Measurements from ENCODE around the gene RRM2. TPM values are rescaled to one million over a fixed set of nuclear protein-coding genes. Genes with fewer than 3 reads are reported as not detected.
"Not testable (repeated sequence)": the region's sequence is repeated elsewhere in the genome, so short reads cannot be mapped to it uniquely, and the experiment has no call there.

Gene RRM2
- total and polyA plus RNA-seq, 2 experiments from 2014 or later: 108 to 119 TPM

GRCh38 chr2:10091182-10091888 lies 31.2 kb upstream of the RRM2 start (continued):
- no peak for TF ChIP-seq ZNF462 (CRISPR knock-in tag; IDR thresholded peaks at IDR 0.05)
- TF ChIP-seq ETS1 (IDR thresholded peaks at IDR 0.05): no peak
- TF ChIP-seq EZH2 (IDR thresholded peaks at IDR 0.05; ENCODE audit: low read depth, unreplicated experiment): no peak
- no peak for TF ChIP-seq STAT1 (IDR thresholded peaks at IDR 0.05; ENCODE audit: unreplicated experiment)
- TF ChIP-seq CTCF (conservative IDR thresholded peaks at IDR 0.05; ENCODE audit: low read depth in 2 of 2): no peak
- TF ChIP-seq CREB1 (CRISPR knock-in tag; IDR thresholded peaks at IDR 0.05; ENCODE audit: low read depth): no peak
- TF ChIP-seq ZNF331 (CRISPR knock-in tag; IDR thresholded peaks at IDR 0.05; ENCODE audit: low read depth): no peak
- no peak for TF ChIP-seq ZNF114 (CRISPR knock-in tag; IDR thresholded peaks at IDR 0.05)
- TF ChIP-seq POLR2AphosphoS5 (IDR thresholded peaks at IDR 0.05; ENCODE audit: low read depth): no peak

GRCh38 chr2:10091889-10092244 lies 30.7 kb upstream of the RRM2 start:
- H3K4me1 ChIP-seq (ENCODE audit: insufficient read depth): not testable (repeated sequence)

More at GRCh38 chr2:10091889-10092244, 30.7 kb upstream of the RRM2 start:
- not testable (repeated sequence) for H3K9me3 Mint-ChIP-seq; H3K27ac ChIP-seq (ENCODE audit: low read depth); H3K4me3 Mint-ChIP-seq; H3K36me3 ChIP-seq (ENCODE audit: insufficient read depth); H3K9me2 ChIP-seq (ENCODE audit: insufficient read depth); H3F3A ChIP-seq (replicated peaks; ENCODE audit: low read depth); H3K27me3 ChIP-seq (ENCODE audit: insufficient read depth); H3K27me3 Mint-ChIP-seq (ENCODE audit: insufficient read depth, low read depth, poor library complexity); H3K27ac Mint-ChIP-seq; H3K4me2 ChIP-seq; H3K4me3 ChIP-seq; H4K20me1 ChIP-seq (replicated peaks; ENCODE audit: insufficient read depth); H2AFZ ChIP-seq; DNase-seq (ENCODE audit: low spot score); H3K79me2 ChIP-seq (replicated peaks; ENCODE audit: insufficient read depth); H3K36me3 Mint-ChIP-seq (ENCODE audit: low read depth); ATAC-seq
- peaks cover 24% of the 10 kb centered on the region for H3K4me1 Mint-ChIP-seq
